DND-41 (cell line): ENCODE measurements around the gene VASH2.
"Not testable (repeated sequence)": the region's sequence is repeated elsewhere in the genome, so short reads cannot be mapped to it uniquely, and the experiment has no call there.

ENCODE experiments used
- ATAC-seq: fragments of 200-7000 bp; cut with Tn5 transposase; 3 replicates; pipeline ENCODE4 v1.9.1; 2021; ENCODE audit warnings: low read depth; ENCODE audit not compliant: insufficient read depth
- DNase-seq: peaks from one replicate; pipeline ENCODE4 v3.0.0-alpha.2; 2020
- H2AFZ ChIP-seq: 2 replicates; pipeline ENCODE4 v1.6.0; 2012; ENCODE audit warnings: low read depth, low read length
- H3K27ac ChIP-seq: 2 replicates; pipeline ENCODE4 v1.5.1; 2012; ENCODE audit warnings: low read length, inconsistent platforms
- H3K27me3 ChIP-seq: fragments of 200-600 bp; sonication (generic); 2 replicates; pipeline ENCODE4 v1.6.0; 2012; ENCODE audit warnings: low read length, mild to moderate bottlenecking, inconsistent platforms; ENCODE audit not compliant: insufficient read depth, poor library complexity
- H3K36me3 ChIP-seq: 2 replicates; pipeline ENCODE4 v1.5.1; 2012; ENCODE audit warnings: low read length, inconsistent platforms; ENCODE audit not compliant: insufficient read depth
- H3K4me1 ChIP-seq: 2 replicates; pipeline ENCODE4 v1.5.1; 2012; ENCODE audit warnings: mild to moderate bottlenecking, low read length; ENCODE audit not compliant: insufficient read depth
- H3K4me2 ChIP-seq: 2 replicates; pipeline ENCODE4 v1.6.0; 2012; ENCODE audit warnings: mild to moderate bottlenecking, moderate library complexity, low read length, inconsistent platforms; ENCODE audit not compliant: insufficient read depth
- H3K4me3 ChIP-seq, 2 experiments: fragments of 200-600 bp in 1 of 2; shearing (Covaris generic) in 1 of 2; 2 replicates each; pipeline ENCODE4 v1.5.1; 2012 to 2016; ENCODE audit warnings: inconsistent platforms in 2 of 2, low read length in 2 of 2, mild to moderate bottlenecking in 2 of 2, low read depth in 1 of 2, moderate library complexity in 1 of 2
- H3K79me2 ChIP-seq: 2 replicates; pipeline ENCODE4 v1.6.0; 2012; ENCODE audit warnings: low read length, inconsistent platforms; ENCODE audit not compliant: insufficient read depth
- H3K9ac ChIP-seq: 2 replicates; pipeline ENCODE4 v1.6.0; 2012; ENCODE audit warnings: low read depth, mild to moderate bottlenecking, inconsistent platforms, low read length, moderate library complexity
- H3K9me3 ChIP-seq: 2 replicates; pipeline ENCODE4 v1.5.1; 2012; ENCODE audit warnings: low read length, moderate library complexity, mild to moderate bottlenecking, inconsistent platforms; ENCODE audit not compliant: insufficient read depth, severe bottlenecking
- H4K20me1 ChIP-seq: 2 replicates; pipeline ENCODE4 v1.6.0; 2012; ENCODE audit warnings: low read length; ENCODE audit not compliant: insufficient read depth
- CTCF ChIP-seq: IDR thresholded peaks from 2 replicates; pipeline ENCODE4 v1.5.1; 2012; ENCODE audit warnings: borderline replicate concordance, low read length, moderate library complexity, mild to moderate bottlenecking; ENCODE audit not compliant: poor library complexity, severe bottlenecking; ENCODE audit errors: extremely low read depth
- EZH2 ChIP-seq: IDR thresholded peaks from 3 replicates; pipeline ENCODE4 v1.6.1; 2012; ENCODE audit warnings: borderline replicate concordance, low read depth, mild to moderate bottlenecking, moderate library complexity, low read length, inconsistent platforms; ENCODE audit not compliant: severe bottlenecking

The VASH2 gene

GRCh38 chr1:212964102-212964501 is 13.8 kb downstream of the VASH2 start:
- Histone ChIP-seq H3K9me3 (no peaks in the 10 kb centered on the region), H3K27ac (no peak overlapping the region), H2AFZ (no peak overlapping the region), H3K79me2 (no peaks in the 10 kb centered on the region), H4K20me1 (no peaks in the 10 kb centered on the region), H3K27me3 (peaks cover 14% of the 10 kb centered on the region), H3K9ac (no peak overlapping the region), H3K4me1 (no peaks in the 10 kb centered on the region), H3K4me3 (no peak overlapping the region), H3K4me2 (no peak overlapping the region), H3K36me3 (no peaks in the 10 kb centered on the region)
- DNase-seq (no peak), ATAC-seq (no peak)
- TF ChIP-seq CTCF (no peak), EZH2 (no peak)

GRCh38 chr1:212964993-212965392 is 14.7 kb downstream of the VASH2 start:
- H3K27me3 ChIP-seq: peaks cover 14% of the 10 kb centered on the region
- H2AFZ ChIP-seq, H3K4me3 ChIP-seq, H4K20me1 ChIP-seq, H3K36me3 ChIP-seq, H3K79me2 ChIP-seq, ATAC-seq, H3K4me2 ChIP-seq, DNase-seq, H3K9ac ChIP-seq, H3K9me3 ChIP-seq, H3K4me1 ChIP-seq, H3K27ac ChIP-seq: not testable (repeated sequence)

- no peak for TF ChIP-seq EZH2
- no peak for TF ChIP-seq CTCF
- H3K27ac ChIP-seq: no peak overlapping the region
- no peak overlapping the region for H3K9ac ChIP-seq
- H2AFZ ChIP-seq: no peak overlapping the region
- H3K36me3 ChIP-seq: no peaks in the 10 kb centered on the region
- H3K4me3 ChIP-seq: no peak overlapping the region
- DNase-seq (no peak), ATAC-seq (no peak)
- no peaks in the 10 kb centered on the region for H4K20me1 ChIP-seq
- no peak overlapping the region for H3K4me2 ChIP-seq
- H3K27me3 ChIP-seq: peaks cover 14% of the 10 kb centered on the region
- H3K79me2 ChIP-seq: no peaks in the 10 kb centered on the region
- H3K4me1 ChIP-seq: no peaks in the 10 kb centered on the region
- no peaks in the 10 kb centered on the region for H3K9me3 ChIP-seq
Measured at GRCh38 chr1:212966616-212967015, 16.3 kb downstream of the VASH2 start.

GRCh38 chr1:212967801-212968200 is 17.5 kb downstream of the VASH2 start:
- no peaks in the 10 kb centered on the region for H3K79me2 ChIP-seq

More at GRCh38 chr1:212967801-212968200, 17.5 kb downstream of the VASH2 start:
- Histone ChIP-seq H3K9me3 (no peaks in the 10 kb centered on the region), H3K9ac (no peak overlapping the region), H4K20me1 (no peaks in the 10 kb centered on the region), H3K4me2 (no peak overlapping the region), H3K4me3 (no peak overlapping the region), H3K27me3 (peaks cover 14% of the 10 kb centered on the region), H3K4me1 (no peaks in the 10 kb centered on the region), H2AFZ (no peak overlapping the region), H3K27ac (no peak overlapping the region), H3K36me3 (no peaks in the 10 kb centered on the region)
- ATAC-seq: peak; percentile 80
- DNase-seq: no peak
- TF ChIP-seq EZH2 (no peak), CTCF (peak; percentile 65)
